Measurements from ENCODE around the gene ATRIP. TPM values are rescaled to one million over a fixed set of nuclear protein-coding genes. Genes with fewer than 3 reads are reported as not detected.
A peak's percentile ranks its signal among the peaks of the same experiment; 100 is the strongest.

Gene ATRIP
- total and polyA plus RNA-seq, 2 of the 8 experiments (the other 6 are each of a cell fraction or from before 2014, with no cell fraction given) = 18.5 to 20.2 TPM

- no peak overlapping the region; the same call in 1 of the 2 replicates for H2BK15ac ChIP-seq (ENCODE audit: low read length)
- DNase-seq (ENCODE audit: low read depth in 1 of 2, low spot score in 2 of 2) (peak; percentile 75 to 80), FAIRE-seq (peak; percentile 94)
- 0 out of 2 replicates have a peak overlapping the region, but pooled peaks have one; percentile 40 for H2BK12ac ChIP-seq (ENCODE audit: low read depth, low read length)
- no peak overlapping the region for H3K23ac ChIP-seq (ENCODE audit: insufficient read length)
- no peak overlapping the region for H3K9ac ChIP-seq (replicated peaks in 1 of 4; ENCODE audit: extremely low read depth in 1 of 4, low read depth in 3 of 4, low read length in 3 of 4)
- CTCF ChIA-PET (ENCODE audit: partially characterized antibody) = interaction anchor here (0.6 to 11.2 kb wide), 17 partner anchors 8 to 313 kb away, joined by 3 to 251 read pairs (median 4); partner anchors contain the start of genes CCDC51 and TMA7
- no peak overlapping the region for H3K4me3 ChIP-seq (ENCODE audit: extremely low read depth in 1 of 4, insufficient read depth in 2 of 4, low read depth in 3 of 4, low read length in 4 of 4)
- no peak overlapping the region for H3K4ac ChIP-seq (replicated peaks; ENCODE audit: insufficient read length, low read depth, low read length)
- H4K20me1 ChIP-seq (replicated peaks in 1 of 2; ENCODE audit: control insufficient read depth in 1 of 2, insufficient read depth in 2 of 2, low read length in 2 of 2) = no peaks in the 10 kb centered on the region
- H2BK20ac ChIP-seq (ENCODE audit: low read length) = 0 out of 2 replicates have a peak overlapping the region, but pooled peaks have one; percentile 66
- H4K8ac ChIP-seq (ENCODE audit: extremely low read depth, insufficient read depth, low read length) = no peak overlapping the region
- peaks cover 11% of the 10 kb centered on the region; the same call in 1 of the 2 replicates for H3K23me2 ChIP-seq (ENCODE audit: low read depth, low read length)
- H2AFZ ChIP-seq (ENCODE audit: low read length) = peak overlapping the region; percentile 82
- H4K5ac ChIP-seq (ENCODE audit: insufficient read length, low read depth, low read length) = no peak overlapping the region
- WGBS, 2 experiments (ENCODE audit: extremely low coverage in 1 of 2, insufficient coverage in 1 of 2, insufficient read length in 1 of 2, insufficient replicate concordance in 2 of 2, low coverage in 1 of 2, low lambda C conversion rate in 2 of 2, missing lambda C conversion rate in 1 of 2) = 64% methylated on average over 10 of the region's 10 CpGs; no CpG with 5 or more reads in 1 of the 2 experiments
- H4K91ac ChIP-seq (replicated peaks; ENCODE audit: insufficient read length, low read length) = peak overlapping the region; percentile 12
- H3K27me3 ChIP-seq (replicated peaks in 1 of 4; ENCODE audit: control insufficient read depth in 3 of 4, extremely low read depth in 1 of 4, insufficient read depth in 3 of 4, low read length in 3 of 4) = peaks cover 0 to 3% (median 0%) of the 10 kb centered on the region in 4 experiments; a peak in 2 of 7 replicates
- H2BK5ac ChIP-seq (ENCODE audit: low read depth, low read length) = peak overlapping the region; percentile 81; the same call in 1 of the 2 replicates
- H3K14ac ChIP-seq (ENCODE audit: insufficient read length) = no peak overlapping the region
- no peaks in the 10 kb centered on the region for H3K79me2 ChIP-seq (ENCODE audit: control insufficient read depth in 1 of 2, insufficient read depth in 2 of 2, low read length in 2 of 2)
- POLR2A ChIA-PET (ENCODE audit: partially characterized antibody) = interaction anchor here (0.8 to 3.3 kb wide), 9 partner anchors 18 to 108 kb away, joined by 3 to 42 read pairs (median 5); partner anchors contain the start of gene ATRIP
- no peak overlapping the region for H3K56ac ChIP-seq (replicated peaks; ENCODE audit: insufficient read length, low read depth, low read length)
- no peak overlapping the region for H2AK5ac ChIP-seq (ENCODE audit: low read depth, low read length)
- peaks cover 4 to 14% (median 12%) of the 10 kb centered on the region in 4 experiments for H3K4me1 ChIP-seq (replicated peaks in 1 of 4; ENCODE audit: control insufficient read depth in 3 of 4, insufficient read depth in 4 of 4, low read length in 3 of 4)
- H3K27ac ChIP-seq (ENCODE audit: low read depth, low read length) = 0 out of 2 replicates have a peak overlapping the region, but pooled peaks have one; percentile 2
- H3K4me2 ChIP-seq (ENCODE audit: insufficient read depth in 1 of 2, low read depth in 2 of 2, low read length in 2 of 2) = no peak overlapping the region
- H3K36me3 ChIP-seq (ENCODE audit: control insufficient read depth in 2 of 4, insufficient read depth in 4 of 4, low read length in 3 of 4) = no peaks in the 10 kb centered on the region
- no peak overlapping the region for H2BK120ac ChIP-seq (replicated peaks; ENCODE audit: low read depth, low read length)
- peak overlapping the region; percentile 4; the same call in 1 of the 2 replicates for H3K18ac ChIP-seq (ENCODE audit: extremely low read depth, low read length)
- no peaks in the 10 kb centered on the region for H3K9me3 ChIP-seq (ENCODE audit: insufficient read depth in 2 of 2, low read depth in 1 of 2, low read length in 1 of 2)
- no peaks in the 10 kb centered on the region; the same call in 1 of the 2 replicates for H3K79me1 ChIP-seq (ENCODE audit: low read depth, low read length)
- TF ChIP-seq PHF8 (conservative IDR thresholded peaks at IDR 0.05; ENCODE audit: low read depth, low read length) = no peak
- TF ChIP-seq KDM4A (IDR thresholded peaks at IDR 0.05; ENCODE audit: low read depth, low read length, severe bottlenecking) = no peak
- TF ChIP-seq KDM1A (IDR thresholded peaks at IDR 0.05; ENCODE audit: borderline replicate concordance, low read length) = no peak
- TF ChIP-seq HDAC6 (IDR thresholded peaks at IDR 0.05; ENCODE audit: low read depth, low read length) = no peak
- TF ChIP-seq RNF2 (IDR thresholded peaks at IDR 0.05; ENCODE audit: borderline replicate concordance, low read depth, low read length, missing control alignments, poor library complexity, severe bottlenecking) = no peak
- TF ChIP-seq CBX5 (IDR thresholded peaks at IDR 0.05; ENCODE audit: low read depth, low read length) = no peak
- no peak for TF ChIP-seq CBX8 (IDR thresholded peaks at IDR 0.05; ENCODE audit: borderline replicate concordance, low read depth, low read length)
- no peak for TF ChIP-seq JUN (IDR thresholded peaks at IDR 0.05; ENCODE audit: low read depth, low read length)
- no peak for TF ChIP-seq RBBP5 (IDR thresholded peaks at IDR 0.05; ENCODE audit: borderline replicate concordance, low read depth, low read length)
- no peak for TF ChIP-seq SIRT6 (IDR thresholded peaks at IDR 0.05; ENCODE audit: low read length)
Observed at GRCh38 chr3:48507256-48508061, 60.9 kb downstream of the ATRIP start.

Measured in H1 (cell line).